Stimulated activated memory B cell treated with anti-CD40 and anti-IgM and Interleukin-4, amounts not matched to agents 10 μg/mL and 1 μg/mL and 100 μg/mL, for 72 hours (primary cell): ENCODE measurements around the gene ZFPL1.

ENCODE experiments used
- ATAC-seq: fragments of 150-1000 bp; cut with Tn5 transposase; 2 replicates; pipeline ENCODE4 v1.10.0; 2021
- H3K27ac Mint-ChIP-seq: one replicate; pipeline ENCODE4 v1.8.0; 2022; ENCODE audit warnings: mild to moderate bottlenecking, mixed read lengths
- H3K27me3 Mint-ChIP-seq: one replicate; pipeline ENCODE4 v1.8.0; 2022; ENCODE audit warnings: mixed read lengths
- H3K36me3 Mint-ChIP-seq: one replicate; pipeline ENCODE4 v1.8.0; 2022; ENCODE audit warnings: mixed read lengths
- H3K4me1 Mint-ChIP-seq: one replicate; pipeline ENCODE4 v1.8.0; 2022; ENCODE audit warnings: mixed read lengths
- H3K4me3 Mint-ChIP-seq: one replicate; pipeline ENCODE4 v1.8.0; 2022; ENCODE audit warnings: mild to moderate bottlenecking, moderate library complexity, mixed read lengths
- H3K9me3 Mint-ChIP-seq: one replicate; pipeline ENCODE4 v1.8.0; 2022; ENCODE audit warnings: mixed read lengths

The ZFPL1 gene

DNA sequence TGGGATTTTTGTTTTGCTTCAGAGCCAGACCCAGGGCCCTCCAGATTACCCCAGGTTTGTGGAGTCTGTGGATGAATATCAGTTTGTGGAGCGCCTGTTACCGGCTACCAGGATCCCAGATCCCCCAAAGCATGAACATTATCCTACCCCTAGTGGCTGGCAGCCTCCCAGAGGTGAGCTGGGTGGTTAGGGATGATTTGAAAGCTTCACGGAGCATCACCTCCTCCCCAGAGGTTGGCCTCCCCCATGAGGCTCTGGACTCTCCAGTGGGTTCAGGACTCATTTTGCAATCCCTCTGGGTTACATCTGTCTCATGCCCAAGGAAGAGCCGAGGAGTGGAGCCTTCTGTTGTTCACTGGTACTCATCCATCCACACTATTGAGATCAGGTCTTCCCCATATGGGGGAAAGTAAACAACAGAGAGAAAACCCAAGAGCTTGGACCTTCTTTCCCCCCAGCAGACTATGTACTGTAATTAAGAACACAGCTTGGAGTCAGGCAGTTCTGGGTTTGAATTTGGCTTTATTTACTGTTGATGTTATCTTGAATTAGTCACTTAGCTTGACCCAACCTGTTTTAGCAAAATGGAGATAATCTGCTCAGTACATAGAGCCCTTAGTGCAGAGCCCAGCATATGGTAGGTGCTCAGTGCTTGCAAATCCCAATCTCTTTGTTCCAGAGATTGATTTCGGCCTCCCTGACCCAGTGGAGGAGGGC lies 40.6 kb downstream of the ZFPL1 start:
- Mint-ChIP-seq H3K4me1 (peaks cover 72% of the 10 kb centered on the region), H3K9me3 (no peaks in the 10 kb centered on the region), H3K4me3 (no peak overlapping the region), H3K36me3 (peaks cover 63% of the 10 kb centered on the region), H3K27ac (no peak overlapping the region), H3K27me3 (no peaks in the 10 kb centered on the region)
- no peak for ATAC-seq

DNA sequence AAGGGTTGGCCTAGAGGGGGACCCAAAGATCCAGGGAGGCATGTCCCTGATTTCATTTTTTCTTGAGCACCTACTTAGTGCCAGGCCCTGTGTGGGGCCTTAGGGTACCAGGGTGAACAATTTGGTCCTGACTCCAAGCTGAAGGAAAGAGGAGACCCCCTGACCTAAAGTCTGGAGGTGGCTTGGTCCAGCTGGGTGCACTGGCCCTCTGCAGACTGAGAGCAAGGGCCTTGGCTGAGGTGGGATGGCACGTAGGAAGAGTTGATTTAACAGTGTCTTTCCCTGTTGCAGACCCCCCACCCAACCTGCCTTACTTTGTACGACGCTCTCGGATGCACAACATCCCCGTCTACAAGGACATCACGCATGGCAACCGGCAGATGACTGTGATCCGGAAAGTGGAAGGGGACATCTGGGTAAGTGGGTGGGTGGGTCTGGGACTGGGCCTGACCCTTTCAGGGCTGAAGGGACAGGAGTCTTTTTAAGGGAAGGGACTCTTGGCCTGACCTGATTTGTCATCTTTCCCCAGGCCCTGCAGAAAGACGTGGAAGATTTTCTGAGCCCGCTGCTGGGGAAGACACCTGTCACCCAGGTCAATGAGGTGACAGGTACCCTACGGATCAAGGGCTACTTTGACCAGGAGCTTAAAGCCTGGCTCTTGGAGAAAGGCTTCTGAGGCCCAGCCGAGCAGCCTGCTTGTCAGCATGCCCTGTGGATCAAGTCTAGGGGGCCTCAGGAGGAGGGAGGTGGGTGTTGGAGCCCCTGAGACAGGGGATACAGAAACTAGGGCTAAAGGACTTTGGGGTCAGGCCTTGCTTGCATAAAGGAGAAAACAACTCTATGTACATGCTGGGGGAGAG lies 41.4 kb downstream of the ZFPL1 start:
- H3K27ac Mint-ChIP-seq: no peak overlapping the region
- no peaks in the 10 kb centered on the region for H3K27me3 Mint-ChIP-seq
- H3K4me3 Mint-ChIP-seq: no peak overlapping the region
- peaks cover 67% of the 10 kb centered on the region for H3K36me3 Mint-ChIP-seq
- no peaks in the 10 kb centered on the region for H3K9me3 Mint-ChIP-seq
- ATAC-seq: no peak
- H3K4me1 Mint-ChIP-seq: peaks cover 75% of the 10 kb centered on the region

- no peaks in the 10 kb centered on the region for H3K9me3 Mint-ChIP-seq
- H3K27me3 Mint-ChIP-seq: no peaks in the 10 kb centered on the region
- no peak for ATAC-seq
- H3K4me1 Mint-ChIP-seq: peaks cover 75% of the 10 kb centered on the region
- H3K36me3 Mint-ChIP-seq: peaks cover 62% of the 10 kb centered on the region
- no peak overlapping the region for H3K4me3 Mint-ChIP-seq
- peak overlapping the region; percentile 38 for H3K27ac Mint-ChIP-seq
Observed at GRCh38 chr11:65126624-65127274, 42.7 kb downstream of the ZFPL1 start.

- H3K27ac Mint-ChIP-seq: peak overlapping the region; percentile 38
- peaks cover 62% of the 10 kb centered on the region for H3K36me3 Mint-ChIP-seq
- peaks cover 77% of the 10 kb centered on the region for H3K4me1 Mint-ChIP-seq
- no peak for ATAC-seq
- no peaks in the 10 kb centered on the region for H3K9me3 Mint-ChIP-seq
- H3K27me3 Mint-ChIP-seq: no peaks in the 10 kb centered on the region
- H3K4me3 Mint-ChIP-seq: no peak overlapping the region
Observed at GRCh38 chr11:65127473-65128181, 43.6 kb downstream of the ZFPL1 start.

GRCh38 chr11:65128182-65129145 lies 44.4 kb downstream of the ZFPL1 start:
- H3K4me1 Mint-ChIP-seq: peaks cover 78% of the 10 kb centered on the region
- ATAC-seq: no peak
- no peaks in the 10 kb centered on the region for H3K27me3 Mint-ChIP-seq
- no peak overlapping the region for H3K4me3 Mint-ChIP-seq
- no peak overlapping the region for H3K27ac Mint-ChIP-seq
- peaks cover 71% of the 10 kb centered on the region for H3K36me3 Mint-ChIP-seq
- H3K9me3 Mint-ChIP-seq: no peaks in the 10 kb centered on the region

DNA sequence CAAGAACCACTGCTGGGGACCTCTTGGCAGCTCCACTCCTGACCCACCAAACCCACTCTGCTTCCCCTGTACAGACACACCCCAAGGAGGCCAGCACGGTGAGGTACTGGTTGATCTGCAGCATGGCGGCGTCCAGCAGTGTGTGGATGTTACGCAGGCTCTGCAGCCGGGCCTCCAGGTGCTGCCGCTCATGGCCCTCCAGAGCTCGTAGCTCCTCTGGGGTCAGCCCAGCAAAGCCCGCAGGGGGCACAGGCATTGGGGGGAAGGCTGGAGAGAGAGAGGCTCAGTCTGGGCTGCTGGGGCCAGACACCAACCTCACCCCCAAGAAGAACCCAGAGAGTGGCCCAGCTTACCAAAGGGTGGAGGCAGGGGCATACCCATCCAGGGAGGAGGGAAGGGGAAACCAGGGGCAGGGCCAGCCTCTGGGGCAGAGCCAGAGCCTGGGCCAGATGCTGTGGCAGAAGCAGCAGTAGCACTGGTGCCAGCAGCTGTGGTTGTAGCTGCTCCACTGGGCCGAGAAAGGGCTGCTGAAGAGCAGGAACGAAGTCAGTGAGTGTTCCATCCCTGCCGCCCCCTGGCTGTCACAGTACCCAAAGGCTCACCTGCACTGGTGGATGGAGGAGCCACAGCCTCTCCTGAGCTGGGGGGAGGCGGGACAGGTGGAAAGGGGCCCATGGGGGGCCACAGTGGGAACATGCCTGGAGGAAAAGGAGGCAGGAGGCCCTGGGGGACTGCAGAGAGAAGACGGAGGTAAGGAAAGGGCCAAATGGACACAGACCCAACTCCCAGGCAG lies 45.8 kb downstream of the ZFPL1 start:
- ATAC-seq: no peak
- Mint-ChIP-seq H3K27ac (peak overlapping the region; percentile 98), H3K4me1 (peaks cover 72% of the 10 kb centered on the region), H3K27me3 (no peaks in the 10 kb centered on the region), H3K4me3 (peak overlapping the region; percentile 73), H3K36me3 (peaks cover 70% of the 10 kb centered on the region), H3K9me3 (no peaks in the 10 kb centered on the region)

- Mint-ChIP-seq H3K9me3 (no peaks in the 10 kb centered on the region), H3K36me3 (peaks cover 63% of the 10 kb centered on the region), H3K27ac (peak overlapping the region; percentile 98), H3K4me1 (peaks cover 81% of the 10 kb centered on the region), H3K27me3 (no peaks in the 10 kb centered on the region), H3K4me3 (peak overlapping the region; percentile 73)
- ATAC-seq: no peak
Observed at GRCh38 chr11:65130631-65131416, 46.8 kb downstream of the ZFPL1 start.

DNA sequence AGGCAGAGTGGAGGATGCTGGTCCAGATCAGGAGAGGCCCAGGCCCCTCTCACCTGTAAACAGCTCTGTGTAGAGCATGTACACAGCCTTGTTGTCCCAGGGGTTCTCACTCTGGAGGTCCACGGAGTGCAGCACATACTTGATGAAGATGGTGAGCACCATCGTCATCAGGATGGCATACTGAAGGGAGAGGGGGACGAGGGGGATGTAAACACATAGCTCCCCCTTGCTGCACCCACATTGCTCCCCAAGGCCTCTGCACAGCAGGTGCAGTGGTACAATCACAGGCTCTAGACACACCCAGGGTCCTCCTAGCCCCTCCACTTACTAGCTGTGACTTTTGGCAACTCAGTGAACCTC lies 47.4 kb downstream of the ZFPL1 start:
- Mint-ChIP-seq H3K27ac (peak overlapping the region; percentile 98), H3K4me3 (peak overlapping the region; percentile 94), H3K4me1 (peaks cover 85% of the 10 kb centered on the region), H3K36me3 (peaks cover 60% of the 10 kb centered on the region), H3K27me3 (no peaks in the 10 kb centered on the region), H3K9me3 (no peaks in the 10 kb centered on the region)
- no peak for ATAC-seq

- H3K27ac Mint-ChIP-seq: peak overlapping the region; percentile 98
- peaks cover 85% of the 10 kb centered on the region for H3K4me1 Mint-ChIP-seq
- H3K27me3 Mint-ChIP-seq: no peaks in the 10 kb centered on the region
- H3K36me3 Mint-ChIP-seq: peaks cover 58% of the 10 kb centered on the region
- no peak for ATAC-seq
- H3K4me3 Mint-ChIP-seq: peak overlapping the region; percentile 94
- H3K9me3 Mint-ChIP-seq: no peaks in the 10 kb centered on the region
Observed at GRCh38 chr11:65131895-65132237, 47.8 kb downstream of the ZFPL1 start.

DNA sequence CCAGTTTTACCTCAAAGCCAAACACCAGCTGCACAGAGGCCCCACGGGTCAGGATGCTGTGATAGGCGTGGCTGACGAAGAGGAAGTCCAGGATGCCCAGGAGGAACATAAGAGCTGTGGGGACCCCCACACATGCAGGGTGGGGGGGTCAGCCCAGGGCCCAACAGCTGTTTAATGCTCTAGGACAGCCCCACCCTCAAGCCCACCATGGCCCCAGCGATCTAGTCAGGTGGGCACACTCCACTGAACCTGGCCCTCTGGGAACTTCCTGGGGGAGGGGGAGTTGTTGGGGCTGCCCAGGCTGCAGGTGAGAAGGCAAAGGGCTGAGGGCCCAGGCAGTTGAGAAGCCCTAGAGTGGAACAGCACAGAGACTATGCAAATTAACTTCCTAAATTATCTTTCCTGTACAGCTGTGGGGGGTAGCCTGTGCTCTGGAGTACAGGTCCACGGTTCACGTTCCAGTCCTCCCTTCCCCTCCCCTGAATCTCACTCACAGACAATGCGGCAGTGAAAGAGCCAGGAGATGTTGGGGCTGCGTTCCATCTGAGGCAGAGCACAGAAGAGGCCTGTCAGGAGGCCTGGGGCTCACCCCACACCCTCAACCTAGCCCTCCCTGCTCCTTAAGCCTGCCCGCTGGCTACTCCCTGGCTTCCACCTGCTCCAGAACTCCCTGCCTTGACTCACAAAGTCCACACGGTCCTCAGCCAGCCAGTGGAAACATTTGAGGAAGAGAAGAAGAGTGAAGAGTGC lies 48.4 kb downstream of the ZFPL1 start:
- Mint-ChIP-seq H3K27ac (peak overlapping the region; percentile 98), H3K4me1 (peaks cover 84% of the 10 kb centered on the region), H3K36me3 (peaks cover 53% of the 10 kb centered on the region), H3K27me3 (no peaks in the 10 kb centered on the region), H3K4me3 (peak overlapping the region; percentile 94), H3K9me3 (no peaks in the 10 kb centered on the region)
- ATAC-seq: peak; percentile 80

- peaks cover 48% of the 10 kb centered on the region for H3K36me3 Mint-ChIP-seq
Observed at GRCh38 chr11:65132988-65133700, 49.1 kb downstream of the ZFPL1 start.

DNA sequence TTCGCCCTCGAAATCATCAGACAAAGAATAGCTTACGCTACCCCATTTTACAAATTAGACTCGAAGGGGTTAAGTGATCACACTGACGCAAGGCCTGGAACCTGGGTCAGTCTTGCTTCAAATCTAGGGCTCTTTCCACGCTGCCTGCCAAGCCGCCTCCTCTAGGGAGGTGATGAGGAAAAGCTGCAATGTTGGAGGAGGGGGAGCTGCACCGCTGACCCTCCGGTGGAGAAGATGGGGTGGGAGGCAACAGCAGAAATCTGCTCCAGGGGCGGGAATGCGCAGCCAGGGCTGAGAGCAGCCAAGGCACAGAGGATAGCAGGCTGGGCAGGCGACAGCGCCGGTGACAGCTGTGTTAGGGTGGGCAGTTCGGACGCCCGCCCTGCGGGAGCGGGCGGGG lies 49.7 kb downstream of the ZFPL1 start:
- H3K9me3 Mint-ChIP-seq: no peaks in the 10 kb centered on the region
- H3K27ac Mint-ChIP-seq: peak overlapping the region; percentile 98
- H3K36me3 Mint-ChIP-seq: peaks cover 43% of the 10 kb centered on the region
- H3K27me3 Mint-ChIP-seq: no peaks in the 10 kb centered on the region
- peaks cover 75% of the 10 kb centered on the region for H3K4me1 Mint-ChIP-seq
- ATAC-seq: no peak
- peak overlapping the region; percentile 94 for H3K4me3 Mint-ChIP-seq

More at GRCh38 chr11:65132988-65133700, 49.1 kb downstream of the ZFPL1 start:
- peaks cover 81% of the 10 kb centered on the region for H3K4me1 Mint-ChIP-seq
- peak overlapping the region; percentile 98 for H3K27ac Mint-ChIP-seq
- H3K27me3 Mint-ChIP-seq: no peaks in the 10 kb centered on the region
- peak; percentile 57 for ATAC-seq
- H3K9me3 Mint-ChIP-seq: no peaks in the 10 kb centered on the region
- peak overlapping the region; percentile 94 for H3K4me3 Mint-ChIP-seq
